Gastrocnemius medialis (tissue), 4 donors: ENCODE measurements around the gene MGAT5B.

Experiments used
- CTCF ChIP-seq, 5 experiments: fragments of 450-650 bp in 3 of 5; fragments of 200-600 bp in 2 of 5; sonication (generic) in 2 of 5; IDR thresholded peaks in 4 of 5; conservative IDR thresholded peaks in 1 of 5; 1 replicate in 4 of 5; 2 replicates in 1 of 5; pipeline ENCODE4 v1.5.1; 2016 to 2019; ENCODE audit warnings: antibody characterized with exemption in 5 of 5, mild to moderate bottlenecking in 3 of 5, moderate library complexity in 3 of 5
- POLR2A ChIP-seq, 2 donors: fragments of 450-650 bp; IDR thresholded peaks; one replicate each; pipeline ENCODE4 v1.6.1; 2017; ENCODE audit warnings: antibody characterized with exemption in 2 of 2, mild to moderate bottlenecking in 2 of 2, moderate library complexity in 2 of 2

- no peak for TF ChIP-seq CTCF (IDR thresholded peaks at IDR 0.05 in 4 of 5, conservative IDR thresholded peaks at IDR 0.05 in 1 of 5)
- no peak for TF ChIP-seq POLR2A (IDR thresholded peaks at IDR 0.05)
These were observed 22.6 kb upstream of the MGAT5B start for GRCh38 chr17:76845541-76846017.
